Lower leg skin (tissue), 4 donors: ENCODE measurements around the gene ASB2. TPM values are rescaled to one million over a fixed set of nuclear protein-coding genes. Genes with fewer than 3 reads are reported as not detected.

Experiments used
- DNase-seq, 2 donors: peaks; one replicate each; pipeline ENCODE4 v3.0.0-alpha.2; 2019; ENCODE audit warnings: low spot score in 2 of 2
- H3K4me3 ChIP-seq: fragments of 200-600 bp; sonication (generic); 2 replicates; pipeline ENCODE4 v1.5.1; 2017; ENCODE audit warnings: mild to moderate bottlenecking, low read depth; ENCODE audit not compliant: poor library complexity, severe bottlenecking
- CTCF ChIP-seq, 3 donors: fragments of 450-650 bp; IDR thresholded peaks; one replicate each; pipeline ENCODE4 v1.5.1; 2016; ENCODE audit warnings: antibody characterized with exemption in 3 of 3, mild to moderate bottlenecking in 3 of 3, moderate library complexity in 2 of 3
- POLR2A ChIP-seq, 2 donors: fragments of 450-650 bp; IDR thresholded peaks; one replicate each; pipeline ENCODE4 v1.6.1; 2016 to 2017; ENCODE audit warnings: antibody characterized with exemption in 2 of 2, mild to moderate bottlenecking in 1 of 2, moderate library complexity in 1 of 2
- WGBS, 2 donors: methylation state at CpG; one replicate each; pipeline ENCODE4 v1.1.5; 2018; 5-methylcytosine and 5-hydroxymethylcytosine counted together
- intact Hi-C: fragments of 100-400 bp; cut with DNase I; formaldehyde crosslinking; loops from one replicate; pipeline ENCODE4 v1.15.0; 2023; ENCODE audit warnings: low total_unique reads
- total RNA-seq, 4 donors: library from RNA; depleted of rRNA; stranded (reverse); fragments of >200 nt; gene quantifications; one replicate each; pipeline ENCODE4 v1.1.0, GENCODE V29; 2016

Gene ASB2
- total RNA-seq, 4 donors from 2014 or later = 0.46 to 5.4 (median 1.8) TPM

GRCh38 chr14:93993382-93993781 lies 17.0 kb upstream of the ASB2 start:
- H3K4me3 ChIP-seq = no peak overlapping the region
- WGBS, 2 donors = 80 to 89% methylated on average over 6 of the region's 6 CpGs
- DNase-seq = no peak
- intact Hi-C loops = no loop called here
- TF ChIP-seq CTCF (IDR thresholded peaks at IDR 0.05) (no peak), POLR2A (IDR thresholded peaks at IDR 0.05) (no peak)

- no peak for TF ChIP-seq CTCF (IDR thresholded peaks at IDR 0.05)
- no peak for TF ChIP-seq POLR2A (IDR thresholded peaks at IDR 0.05)
- DNase-seq = no peak
- intact Hi-C loops = no loop called here
- 89 to 92% methylated on average over 4 of the region's 4 CpGs for WGBS, 2 donors
- no peak overlapping the region for H3K4me3 ChIP-seq
Measured at GRCh38 chr14:93991649-93992048, 15.3 kb upstream of the ASB2 start.

GRCh38 chr14:93991212-93991611 lies 14.8 kb upstream of the ASB2 start:
- no peak overlapping the region for H3K4me3 ChIP-seq
- WGBS, 2 donors = 92 to 93% methylated on average over 10 of the region's 10 CpGs
- no peak for DNase-seq
- TF ChIP-seq CTCF (IDR thresholded peaks at IDR 0.05) = no peak
- TF ChIP-seq POLR2A (IDR thresholded peaks at IDR 0.05) = no peak
- intact Hi-C loops = no loop called here

- DNase-seq = no peak
- no peak for TF ChIP-seq CTCF (IDR thresholded peaks at IDR 0.05)
- TF ChIP-seq POLR2A (IDR thresholded peaks at IDR 0.05) = no peak
- H3K4me3 ChIP-seq = no peak overlapping the region
- intact Hi-C loops = no loop called here
- WGBS, 2 donors = 75 to 78% methylated on average over 4 of the region's 4 CpGs
Measured at GRCh38 chr14:93989939-93990338, 13.6 kb upstream of the ASB2 start.

GRCh38 chr14:93987815-93988476 lies 11.6 kb upstream of the ASB2 start:
- no peak overlapping the region for H3K4me3 ChIP-seq
- DNase-seq = no peak
- WGBS, 2 donors = 52 to 73% methylated on average over 2 to 3 of the region's 3 CpGs
- TF ChIP-seq POLR2A (IDR thresholded peaks at IDR 0.05) = no peak
- TF ChIP-seq CTCF (IDR thresholded peaks at IDR 0.05) = no peak
- intact Hi-C loops = no loop called here

GRCh38 chr14:93987376-93987775 lies 11.0 kb upstream of the ASB2 start:
- no peak overlapping the region for H3K4me3 ChIP-seq
- intact Hi-C loops = no loop called here
- no peak for DNase-seq
- 58 to 76% methylated on average over 12 of the region's 12 CpGs for WGBS, 2 donors
- TF ChIP-seq POLR2A (IDR thresholded peaks at IDR 0.05) = no peak
- TF ChIP-seq CTCF (IDR thresholded peaks at IDR 0.05) = no peak
